ENCODE results near the gene KANSL2.
"Not testable (repeated sequence)": the region's sequence is repeated elsewhere in the genome, so short reads cannot be mapped to it uniquely, and the experiment has no call there.

Gene KANSL2, protein sequence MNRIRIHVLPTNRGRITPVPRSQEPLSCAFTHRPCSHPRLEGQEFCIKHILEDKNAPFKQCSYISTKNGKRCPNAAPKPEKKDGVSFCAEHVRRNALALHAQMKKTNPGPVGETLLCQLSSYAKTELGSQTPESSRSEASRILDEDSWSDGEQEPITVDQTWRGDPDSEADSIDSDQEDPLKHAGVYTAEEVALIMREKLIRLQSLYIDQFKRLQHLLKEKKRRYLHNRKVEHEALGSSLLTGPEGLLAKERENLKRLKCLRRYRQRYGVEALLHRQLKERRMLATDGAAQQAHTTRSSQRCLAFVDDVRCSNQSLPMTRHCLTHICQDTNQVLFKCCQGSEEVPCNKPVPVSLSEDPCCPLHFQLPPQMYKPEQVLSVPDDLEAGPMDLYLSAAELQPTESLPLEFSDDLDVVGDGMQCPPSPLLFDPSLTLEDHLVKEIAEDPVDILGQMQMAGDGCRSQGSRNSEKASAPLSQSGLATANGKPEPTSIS
- 146 to 234 reads per million in 2 donors for total RNA-seq

DNA sequence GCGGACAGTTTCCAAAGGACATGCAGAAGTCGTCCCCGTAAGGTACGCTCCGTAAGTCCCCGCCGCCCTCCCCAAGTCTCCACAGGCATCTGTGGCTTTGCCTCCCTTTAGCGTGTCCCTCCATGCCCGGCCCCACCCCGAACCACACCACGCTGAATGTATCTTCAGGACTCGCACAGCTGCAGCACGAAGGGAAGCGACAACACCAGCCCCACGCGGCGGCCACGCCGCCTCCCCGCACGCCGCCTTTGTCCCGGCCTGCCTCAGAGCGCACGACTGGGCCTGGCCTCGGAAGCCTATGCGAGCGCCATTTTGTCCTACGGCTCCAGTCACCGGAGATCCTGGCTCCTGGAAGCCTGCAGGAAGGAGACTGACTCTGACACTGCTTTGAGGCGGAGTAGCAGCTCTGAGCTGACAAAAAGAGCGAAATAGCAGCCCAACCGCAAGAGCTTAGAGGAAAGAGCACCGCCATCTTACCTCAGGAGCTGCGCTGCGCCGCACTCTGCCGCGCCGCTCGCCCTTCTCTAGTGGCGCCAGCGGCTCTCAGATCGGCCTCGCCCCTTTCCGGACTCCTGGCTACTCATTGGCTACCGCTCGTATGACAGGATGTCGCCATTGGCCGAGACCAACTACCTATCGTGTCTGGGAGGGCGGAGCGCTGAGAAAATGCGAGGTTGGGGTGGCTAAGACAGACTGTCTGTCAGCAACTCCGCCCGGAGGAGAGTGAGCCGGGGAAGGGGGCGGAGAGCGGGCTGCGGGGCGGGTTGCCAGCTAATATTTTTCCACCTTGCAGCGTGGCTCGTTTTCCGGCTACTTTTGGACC lies at the start of gene KANSL2:
Gene KANSL2, minus strand, starts transcription at position 529 of the 823 bp plus-strand sequence. CDS start 606 bp downstream, outside the sequence.
- peak; percentile 86 to 99 (median 96) for DNase-seq

DNA sequence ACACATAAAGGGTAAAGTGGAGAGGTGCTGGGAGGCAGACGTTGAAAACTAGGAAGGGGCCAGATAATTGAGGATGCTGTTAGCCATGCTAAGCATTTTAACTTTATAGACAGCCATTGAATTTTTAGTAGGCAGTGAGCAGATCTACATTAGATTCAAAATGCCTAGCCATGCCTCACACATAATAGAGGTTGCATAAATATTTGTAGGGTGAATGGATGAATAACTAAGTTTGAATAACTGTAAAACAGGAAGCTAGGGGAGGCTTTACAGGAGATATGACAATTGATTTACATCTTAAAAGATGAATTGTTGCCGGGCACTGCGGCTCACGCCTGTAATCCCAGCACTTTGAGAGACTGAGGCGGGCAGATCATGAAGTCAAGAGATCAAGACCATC lies 46.8 kb upstream of the KANSL2 start:
- DNase-seq: no peak

DNA sequence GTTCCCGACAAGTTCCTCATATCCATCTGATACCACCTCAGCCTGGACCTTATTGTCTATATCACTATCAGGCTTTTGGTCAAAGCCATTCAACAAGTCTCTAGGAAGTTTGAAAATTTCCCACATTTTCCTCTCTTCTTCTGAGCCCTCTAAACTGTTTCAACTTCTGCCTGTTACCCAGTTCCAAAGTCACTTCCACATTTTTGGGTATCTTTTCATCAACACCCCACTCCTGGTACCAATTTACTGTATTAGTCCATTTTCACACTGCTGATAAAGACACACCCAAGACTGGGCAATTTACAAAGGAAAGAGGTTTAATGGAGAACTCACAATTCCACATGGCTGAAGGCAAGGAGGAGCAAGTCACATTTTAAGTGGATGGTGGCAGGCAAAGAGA lies 38.7 kb upstream of the KANSL2 start:
- not testable (repeated sequence) for DNase-seq

DNA sequence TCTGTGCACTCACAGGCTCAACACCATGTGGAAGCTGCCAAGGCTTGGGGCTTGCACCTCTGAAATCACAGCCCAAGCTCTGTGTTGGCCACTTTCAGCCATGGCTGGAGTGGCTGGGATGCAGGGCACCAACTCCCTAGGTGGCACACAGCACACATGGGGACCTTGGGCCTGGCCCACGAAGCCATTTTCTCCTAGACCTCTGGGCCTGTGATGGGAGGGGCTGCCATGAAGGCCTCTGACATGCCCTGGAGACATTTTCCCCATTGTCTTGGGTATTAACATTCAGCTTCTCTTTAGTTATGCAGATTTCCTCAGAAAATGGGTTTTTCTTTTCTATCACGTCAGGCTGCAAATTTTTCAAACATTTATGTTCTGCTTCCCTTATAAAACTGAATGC lies 38.1 kb upstream of the KANSL2 start:
- DNase-seq: not testable (repeated sequence)

DNA sequence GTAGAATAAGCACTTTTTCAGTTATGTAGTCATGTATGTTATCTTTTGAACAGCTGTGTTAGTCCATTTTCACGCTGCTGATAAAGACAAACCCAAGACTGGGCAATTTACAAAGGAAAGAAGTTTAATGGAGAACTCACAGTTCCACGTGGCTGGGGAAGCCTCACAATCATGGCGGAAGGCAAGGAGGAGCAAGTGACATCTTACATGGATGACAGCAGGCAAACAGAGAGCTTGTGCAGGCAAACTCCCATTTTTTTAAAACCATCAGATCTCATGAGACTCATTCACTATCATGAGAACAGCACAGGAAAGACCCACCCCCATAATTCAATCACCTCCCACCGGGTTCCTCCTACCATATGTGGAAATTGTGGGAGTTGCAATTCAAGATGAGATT lies 37.0 kb upstream of the KANSL2 start:
- DNase-seq: not testable (repeated sequence)

DNA sequence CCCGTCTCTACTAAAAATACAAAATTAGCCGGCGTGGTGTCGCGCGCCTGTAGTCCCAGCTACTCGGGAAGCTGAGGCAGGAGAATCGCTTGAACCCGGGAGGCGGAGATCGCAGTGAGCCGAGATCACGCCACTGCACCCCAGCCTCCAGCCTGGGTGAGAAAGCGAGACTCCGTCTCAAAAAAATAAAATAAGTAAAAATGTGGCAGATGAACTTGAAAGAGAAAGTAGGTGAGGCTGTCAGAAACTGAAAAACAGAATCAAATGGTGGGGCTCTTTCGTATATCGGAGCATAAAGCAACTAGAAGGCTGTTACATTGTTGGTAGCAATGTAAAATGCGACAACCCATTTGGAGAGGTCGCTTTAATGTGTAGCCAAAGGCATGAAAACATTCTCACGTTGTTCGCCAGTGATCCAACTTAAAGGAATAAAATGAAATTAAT lies 35.2 kb upstream of the KANSL2 start:
- DNase-seq: peak in 1 of 5 experiments; percentile 38

DNA sequence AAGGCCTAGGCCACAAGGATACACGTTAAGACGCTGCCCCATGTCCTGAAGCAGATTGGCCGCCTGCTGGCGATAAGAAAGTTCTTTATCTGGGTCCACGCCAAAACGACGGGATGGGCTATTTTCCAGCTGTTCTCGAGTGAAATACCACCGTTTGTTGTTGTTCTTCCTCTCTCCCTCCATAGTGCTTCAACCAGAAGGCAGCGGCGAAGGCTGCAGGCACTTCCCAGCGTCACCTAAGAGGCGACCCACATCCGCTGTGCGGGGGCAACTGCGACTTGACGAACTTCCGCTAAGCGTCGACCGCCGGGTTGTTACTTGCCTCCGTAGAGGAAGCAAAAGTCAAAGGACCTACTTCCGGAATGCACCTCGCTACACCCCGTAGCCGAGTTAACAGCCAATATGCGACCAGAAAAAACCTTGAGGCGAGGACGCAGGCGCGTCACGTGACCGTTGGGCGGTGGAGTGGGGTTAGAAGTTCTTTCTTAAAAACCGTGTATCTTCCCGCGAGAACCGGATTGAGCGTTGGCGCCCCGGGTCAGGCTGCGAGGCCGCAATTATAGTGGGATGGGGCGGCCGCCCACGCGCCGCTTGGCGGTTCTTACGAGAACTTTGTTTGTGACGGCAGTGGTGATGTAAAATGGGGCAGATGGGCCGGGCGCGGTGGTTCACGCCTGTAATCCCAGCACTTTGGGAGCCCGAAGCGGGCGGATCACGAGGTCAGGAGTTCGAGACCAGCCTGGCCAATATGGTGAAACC lies 34.6 kb upstream of the KANSL2 start, which contains the start of gene CCNT1:
Gene CCNT1, minus strand, starts transcription at position 215 of the 759 bp plus-strand sequence. Its CDS starts 32 bp downstream, at position 183.
- peak; percentile 92 to 100 (median 98) for DNase-seq

DNA sequence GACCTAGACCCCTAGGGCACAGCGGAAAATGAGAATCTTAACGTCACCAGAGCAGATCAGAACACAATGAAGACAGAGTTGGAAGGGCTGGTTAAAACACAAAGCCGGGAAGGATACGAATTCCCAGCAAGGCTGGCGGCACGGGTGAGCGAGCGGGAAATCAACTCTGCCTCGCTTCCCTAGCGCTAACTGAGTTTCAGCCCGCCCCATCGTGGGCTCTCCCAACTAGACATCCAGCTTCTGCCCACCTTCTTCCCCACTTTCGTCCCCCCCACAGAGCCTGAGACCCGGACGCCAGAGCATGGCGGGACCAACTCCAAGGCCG lies 34.1 kb upstream of the KANSL2 start:
- DNase-seq: no peak

DNA sequence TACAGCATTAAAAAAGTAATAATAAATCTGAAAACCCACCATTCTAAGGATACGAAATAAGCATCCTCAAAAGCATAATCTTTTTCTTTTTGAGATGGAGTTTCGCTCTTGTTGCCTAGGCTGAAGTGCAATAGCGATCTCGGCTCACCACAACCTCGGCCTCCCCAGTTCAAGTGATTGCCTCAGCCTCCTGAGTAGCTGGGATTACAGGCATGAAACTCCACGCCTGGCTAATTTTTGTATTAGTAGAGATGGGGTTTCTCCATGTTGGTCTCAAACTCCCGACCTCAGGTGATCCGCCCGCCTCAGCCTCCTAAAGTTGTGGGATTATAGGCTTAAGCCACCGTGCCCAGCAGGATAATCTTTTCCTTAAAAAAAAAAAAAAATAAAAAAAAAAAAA lies 30.2 kb upstream of the KANSL2 start:
- no peak for DNase-seq

DNA sequence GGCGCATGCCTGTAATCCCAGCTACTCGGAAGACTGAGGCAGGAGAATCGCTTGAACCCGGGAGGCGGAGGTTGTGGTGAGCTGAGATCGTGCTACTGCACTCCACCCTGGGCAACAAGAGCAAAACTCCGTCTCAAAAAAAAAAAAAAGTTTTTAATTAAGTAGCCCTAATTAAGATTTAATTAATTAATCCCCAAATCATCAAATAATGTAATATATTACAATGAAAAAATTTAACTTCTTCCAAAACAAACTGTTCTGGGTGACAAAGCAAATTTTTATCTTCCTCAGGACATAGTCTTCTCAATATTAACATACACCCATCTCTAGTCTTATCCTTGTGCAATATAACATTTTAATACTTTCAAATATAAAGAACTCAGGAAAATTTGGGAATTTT lies 16.8 kb upstream of the KANSL2 start:
- not testable (repeated sequence) for DNase-seq

DNA sequence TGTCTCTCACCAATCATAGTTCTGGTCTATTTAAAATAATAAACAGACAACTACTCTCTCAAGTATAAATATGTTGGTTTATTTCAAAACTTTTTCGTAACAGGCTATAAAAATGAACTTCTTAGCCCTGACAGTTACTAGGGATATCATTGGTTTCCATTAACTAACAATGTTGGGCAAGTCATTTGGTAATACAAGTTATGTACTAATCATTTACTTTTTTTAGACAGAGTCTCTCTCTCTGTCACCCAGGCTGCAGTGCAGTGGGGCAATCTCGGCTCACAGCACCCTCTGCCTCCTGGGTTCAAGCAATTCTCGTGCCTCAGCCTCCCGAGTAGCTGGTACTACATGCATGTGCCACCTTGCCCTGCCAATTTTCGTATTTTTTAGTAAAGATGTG lies 14.6 kb upstream of the KANSL2 start:
- no peak for DNase-seq

DNA sequence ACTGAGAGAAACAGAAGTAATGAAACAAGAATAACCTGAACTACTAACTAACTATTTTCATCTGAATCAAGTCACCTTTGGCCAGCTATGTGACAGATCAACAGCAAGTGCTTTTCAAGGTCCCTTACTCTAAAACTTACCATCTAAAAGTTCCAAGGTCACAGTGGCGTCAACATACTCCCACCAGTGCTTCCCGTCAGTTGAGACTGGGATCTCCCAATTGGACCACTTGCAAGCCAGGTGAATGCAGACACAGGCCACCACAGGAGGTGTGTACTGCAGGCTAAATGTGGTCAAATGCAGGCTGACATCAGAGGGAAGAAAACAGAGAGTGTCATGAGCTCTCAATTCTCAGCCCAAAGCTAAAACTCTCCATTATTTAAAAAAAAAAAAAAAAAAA lies 13.8 kb upstream of the KANSL2 start:
- DNase-seq: no peak

DNA sequence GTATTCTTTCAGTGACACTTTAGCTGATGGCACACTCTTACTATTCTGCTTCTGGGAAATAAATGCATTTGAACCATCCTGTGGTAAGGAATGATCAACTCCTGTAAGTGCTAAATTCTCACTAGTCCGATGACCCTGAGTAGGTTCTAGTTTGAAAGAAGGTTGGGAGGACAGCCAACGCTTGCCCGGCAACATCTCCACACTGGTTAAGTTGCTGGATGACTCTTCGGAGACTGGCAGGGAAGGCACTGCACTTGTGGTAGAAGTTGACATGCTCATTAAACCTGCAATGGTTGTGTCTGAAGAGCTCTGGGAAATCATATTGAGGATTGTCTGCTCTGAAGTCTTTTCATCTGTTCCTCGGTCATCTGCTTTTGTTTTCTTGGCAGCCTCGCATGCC lies 12.0 kb upstream of the KANSL2 start:
- DNase-seq: no peak

DNA sequence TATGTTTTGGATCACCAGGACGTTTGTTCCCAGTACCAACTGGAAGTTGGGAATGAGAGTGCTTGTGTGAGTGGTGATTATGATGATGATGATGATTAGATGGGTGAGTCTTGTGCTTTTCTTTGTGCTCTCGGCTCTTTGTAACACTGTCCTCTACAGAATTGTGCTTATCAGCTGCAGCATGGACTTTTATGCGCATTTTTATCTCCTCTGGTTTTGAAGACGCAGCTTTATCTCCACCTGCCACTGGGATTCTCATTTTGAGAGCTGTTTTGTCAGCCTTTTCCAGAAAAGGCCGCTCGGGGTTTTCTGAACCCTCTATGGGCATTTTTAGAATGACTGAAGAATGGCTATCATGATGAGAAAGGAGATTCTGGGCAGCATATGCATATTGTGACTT lies 11.5 kb upstream of the KANSL2 start:
- no peak for DNase-seq

DNA sequence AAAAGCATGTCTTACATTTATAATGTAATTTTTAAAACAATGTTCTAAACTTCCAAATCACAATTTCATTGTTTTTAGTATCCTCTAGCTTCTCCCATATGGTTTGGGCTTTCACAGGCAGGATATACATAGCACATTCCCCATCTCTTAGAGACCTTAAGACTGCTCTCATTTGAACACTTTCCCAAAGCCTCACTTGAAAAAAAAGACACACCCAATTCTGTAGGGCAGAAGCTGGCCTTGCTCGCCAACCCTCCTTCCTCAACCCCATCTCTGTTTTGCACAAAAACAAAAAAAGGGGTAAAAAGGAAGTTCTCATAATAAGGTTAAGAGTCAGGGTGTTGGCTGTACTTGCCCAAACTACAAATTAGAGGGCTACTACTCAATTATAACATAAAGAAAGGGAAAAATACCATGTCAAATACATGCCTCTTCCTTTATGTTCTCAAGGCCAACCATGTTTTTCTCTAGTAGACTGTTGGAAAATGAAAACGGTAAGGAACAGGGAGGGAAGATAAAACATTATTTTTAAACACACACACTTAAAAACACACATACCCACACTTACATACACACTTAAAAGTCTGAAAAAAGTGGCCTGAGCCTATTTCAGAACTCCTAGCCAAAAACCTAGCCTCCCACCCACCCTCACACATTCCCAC lies 9.9 kb upstream of the KANSL2 start:
- DNase-seq: no peak

DNA sequence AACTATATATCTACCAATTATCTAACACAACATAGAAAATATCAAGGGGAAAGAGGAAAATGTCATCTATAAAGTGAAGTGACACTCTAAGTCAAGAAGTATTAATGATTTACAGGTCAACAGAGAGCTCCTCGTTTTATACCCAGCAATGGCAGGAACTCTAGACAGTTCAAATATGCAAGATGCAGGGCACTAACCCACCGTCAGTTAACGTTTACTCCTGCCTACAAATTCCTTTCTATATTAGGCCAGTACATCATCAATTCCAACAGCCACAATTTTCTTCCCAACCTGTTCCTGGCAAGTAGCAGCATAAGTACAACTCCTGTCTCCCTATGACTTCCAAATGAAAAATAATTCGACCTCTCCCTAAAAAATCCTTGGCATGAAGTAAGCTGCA lies 9.0 kb upstream of the KANSL2 start:
- DNase-seq: no peak

DNA sequence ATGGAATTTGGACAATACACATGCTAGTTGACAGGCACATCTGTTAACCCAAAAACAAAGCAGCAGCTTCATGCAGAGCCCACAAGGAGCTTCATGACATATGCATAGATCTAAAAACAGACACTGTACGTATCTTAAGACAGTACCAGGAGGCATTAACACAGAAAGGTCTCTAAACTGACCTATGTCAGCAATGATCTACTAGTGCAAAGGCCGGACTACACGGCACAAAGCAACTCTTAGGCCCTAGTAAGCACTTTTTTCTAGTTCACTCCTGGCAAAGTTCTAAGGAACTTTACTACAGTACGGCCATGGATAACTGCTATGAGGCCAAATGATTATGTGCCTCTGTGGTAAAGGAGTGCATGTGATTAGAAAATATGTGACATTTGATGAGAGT lies 8.4 kb upstream of the KANSL2 start:
- no peak for DNase-seq

DNA sequence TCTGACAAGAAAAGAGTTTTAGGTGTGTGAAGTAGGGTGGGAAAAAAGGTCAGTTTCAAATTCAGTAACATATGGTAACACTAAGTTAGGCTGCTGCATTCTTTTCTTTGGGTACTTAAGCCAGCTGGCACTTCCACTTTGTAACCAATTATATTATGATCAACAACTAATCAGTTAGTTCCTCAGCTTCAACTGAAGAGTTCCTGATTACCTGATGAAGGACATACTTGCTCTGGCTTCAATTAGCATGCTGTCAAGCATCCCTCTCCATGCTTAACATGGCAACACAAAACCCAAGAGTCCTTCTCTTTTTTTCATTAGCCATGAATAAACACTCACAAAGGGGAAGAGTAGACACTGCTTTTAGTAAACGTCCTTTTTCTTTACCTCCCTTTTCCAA lies 6.8 kb upstream of the KANSL2 start:
- DNase-seq: no peak

DNA sequence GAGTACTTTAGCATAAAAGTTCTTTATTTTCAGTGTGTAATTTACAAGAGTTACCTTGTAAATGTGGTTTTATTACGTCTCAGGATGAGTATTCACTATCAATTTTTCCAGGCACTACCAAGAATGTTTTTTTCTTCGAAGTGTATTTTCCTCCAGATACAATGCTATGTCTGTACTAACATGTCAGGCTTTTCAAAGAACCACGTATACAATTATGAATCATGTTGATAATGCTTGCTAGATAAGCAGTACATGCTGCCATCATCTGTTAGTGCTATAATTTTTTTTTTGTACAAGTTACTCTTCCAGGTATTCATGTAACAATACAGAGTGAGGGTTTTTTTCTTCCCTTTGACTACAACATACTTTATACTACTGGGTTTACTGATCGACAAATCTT lies 5.6 kb upstream of the KANSL2 start:
- peak in 1 of 5 experiments; percentile 42 for DNase-seq

DNA sequence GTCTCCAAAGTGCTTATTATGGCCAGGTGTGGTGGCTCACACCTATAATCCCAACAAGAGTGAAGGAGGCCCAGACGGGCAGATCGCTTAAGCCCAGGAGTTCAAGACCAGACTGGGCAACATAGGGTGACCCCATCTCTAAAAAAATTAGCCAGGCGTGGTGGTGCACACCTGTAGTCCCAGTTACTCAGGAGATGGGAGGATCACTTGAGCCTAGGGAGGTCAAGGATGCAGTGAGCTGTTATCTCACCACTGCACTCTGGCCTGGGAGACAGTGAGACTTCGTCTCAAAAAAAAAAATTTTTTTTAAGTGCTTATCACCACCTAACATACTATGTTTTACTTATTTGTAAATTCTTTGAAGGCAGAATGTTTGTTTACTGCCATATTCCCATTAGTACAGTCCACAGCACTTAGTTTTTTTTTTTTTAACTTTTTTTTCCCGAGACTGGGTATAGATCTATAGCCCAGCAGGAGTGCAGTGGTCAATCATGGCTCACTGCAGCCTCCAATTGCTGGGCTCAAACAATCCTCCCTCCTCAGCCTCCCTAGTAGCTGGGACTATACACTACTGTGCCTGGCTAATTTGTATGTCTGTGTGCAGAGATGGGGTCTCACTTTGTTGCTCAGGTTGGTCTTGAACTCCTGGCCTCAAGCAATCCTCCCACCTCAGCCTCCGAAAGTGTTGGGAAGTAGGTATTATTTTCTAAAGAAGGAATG lies 4.7 kb upstream of the KANSL2 start:
- DNase-seq: no peak

DNA sequence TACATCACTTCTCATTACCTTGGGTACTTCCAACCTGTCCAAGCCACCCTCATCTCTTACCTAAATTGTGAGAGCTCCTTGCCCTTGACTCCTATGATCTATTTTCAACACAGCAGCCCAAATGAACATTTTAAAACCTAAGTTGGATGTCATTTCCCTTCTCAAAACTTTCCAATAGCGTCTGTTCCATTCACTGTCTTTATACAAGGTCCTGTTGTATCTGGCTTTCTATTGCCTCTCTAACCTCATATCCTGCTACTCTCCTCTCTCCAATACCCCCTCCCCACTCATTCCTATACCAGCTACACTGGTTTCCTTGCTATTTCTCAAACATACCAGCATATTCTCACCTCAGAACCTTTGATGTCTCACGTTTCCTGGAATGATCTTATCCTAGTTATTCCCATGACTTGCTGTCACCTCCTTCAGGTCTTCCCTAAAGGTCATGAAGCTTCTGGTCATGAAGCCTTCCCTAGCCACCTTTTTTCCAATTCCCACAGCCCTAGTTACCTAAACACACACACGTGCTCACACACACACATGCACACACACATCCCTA lies 4.1 kb upstream of the KANSL2 start:
- DNase-seq: no peak
